GM18861 (cell line): Measurements from ENCODE around the gene YDJC.
"Not testable (repeated sequence)": the region's sequence is repeated elsewhere in the genome, so short reads cannot be mapped to it uniquely, and the experiment has no call there.

ENCODE experiments used
- ATAC-seq: cut with Tn5 transposase; IDR thresholded peaks from one replicate; pipeline ENCODE4 v1.9.1; 2021; ENCODE audit not compliant: unreplicated experiment

The YDJC gene

GRCh38 chr22:21652010-21652546 lies 22.3 kb upstream of the YDJC start:
- peak; percentile 73 for ATAC-seq

- peak; percentile 17 for ATAC-seq
These were observed 21.7 kb upstream of the YDJC start for GRCh38 chr22:21651521-21652009.

- ATAC-seq = no peak
These were observed 21.1 kb upstream of the YDJC start for GRCh38 chr22:21650823-21651520.

DNA sequence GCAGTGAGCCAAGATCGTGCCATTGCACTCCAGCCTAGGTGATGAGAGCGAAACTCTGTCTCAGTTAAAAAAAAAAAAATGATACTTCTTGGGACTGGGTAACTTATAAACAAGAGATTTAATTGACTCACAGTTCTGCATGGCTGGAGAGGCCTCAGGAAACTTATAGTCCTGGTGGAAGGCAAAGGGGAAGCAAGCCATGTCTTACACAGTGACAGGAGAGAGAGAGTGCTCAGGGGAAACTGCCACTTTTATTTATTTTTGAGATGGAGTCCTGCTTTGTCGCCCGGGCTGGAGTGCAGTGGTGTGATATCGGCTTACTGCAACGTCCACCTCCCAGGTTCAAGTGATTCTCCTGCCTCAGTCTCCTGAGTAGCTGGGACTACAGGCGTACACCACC lies 20.5 kb upstream of the YDJC start:
- no peak for ATAC-seq

DNA sequence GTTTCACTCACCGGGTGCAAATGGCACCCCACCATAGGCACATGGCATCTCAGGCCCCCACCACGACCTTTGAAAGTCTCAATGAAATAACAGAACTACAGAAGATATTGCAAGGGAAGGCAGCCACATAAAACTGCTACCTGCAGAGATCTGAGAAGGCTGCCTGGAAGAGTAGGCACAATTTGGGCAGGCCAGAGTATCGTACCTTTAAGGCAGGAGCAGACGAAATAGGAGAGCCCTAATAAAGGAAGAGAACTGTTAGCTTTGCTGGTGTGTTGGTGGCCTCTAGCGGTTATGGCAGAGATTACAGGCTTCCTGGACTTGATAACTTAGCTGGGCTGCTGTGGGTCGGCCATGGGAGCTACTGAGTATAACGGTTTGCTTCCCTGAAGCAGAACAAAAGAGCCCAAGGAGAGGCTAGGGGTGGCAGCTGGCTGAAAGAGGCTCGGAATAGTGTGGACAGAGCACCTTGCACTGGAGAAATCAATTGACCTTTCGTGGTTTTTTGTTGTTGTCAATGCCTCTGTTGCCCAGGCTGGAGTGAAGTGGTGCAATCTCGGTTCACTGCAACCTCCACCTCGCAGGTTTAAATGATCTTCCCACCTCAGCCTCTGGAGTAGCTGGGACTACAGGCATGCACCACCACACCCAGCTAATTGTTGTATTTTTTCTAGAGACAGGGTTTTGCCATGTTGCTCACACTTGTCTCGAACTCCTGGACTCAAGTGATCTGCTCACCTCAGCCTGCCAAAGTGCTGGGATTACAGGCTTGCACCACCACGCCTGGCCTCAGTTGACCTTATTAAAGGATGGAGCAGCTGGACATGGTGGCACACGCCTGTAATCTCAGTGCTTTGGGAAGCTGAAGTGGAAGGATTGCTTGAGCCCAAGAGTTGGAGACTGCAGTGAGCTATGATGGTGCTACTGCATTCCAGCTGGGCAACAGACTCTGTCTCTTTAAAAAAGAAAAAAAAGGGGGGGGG lies 17.1 kb upstream of the YDJC start:
- no peak for ATAC-seq

DNA sequence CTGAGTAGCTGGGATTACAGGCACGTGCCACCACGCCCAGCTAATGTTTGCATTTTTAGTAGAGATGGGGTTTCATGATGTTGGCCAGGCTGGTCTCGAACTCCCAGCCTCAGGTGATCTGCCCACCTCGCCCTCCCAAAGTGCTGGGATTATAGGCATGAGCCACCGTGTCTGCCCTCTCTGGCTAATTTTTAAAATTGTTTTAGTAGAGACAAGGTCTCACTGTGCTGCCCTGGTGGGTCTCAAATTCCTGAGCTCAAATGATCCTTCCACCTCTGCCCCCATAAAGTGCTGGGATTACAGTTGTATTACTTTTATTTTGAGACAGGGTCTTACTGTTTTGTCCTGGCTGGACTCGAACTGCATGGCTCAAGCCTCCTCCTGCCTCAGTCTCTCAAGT lies 15.7 kb upstream of the YDJC start:
- ATAC-seq = not testable (repeated sequence)

- no peak for ATAC-seq
These were observed 13.9 kb upstream of the YDJC start for GRCh38 chr22:21643533-21644357.

DNA sequence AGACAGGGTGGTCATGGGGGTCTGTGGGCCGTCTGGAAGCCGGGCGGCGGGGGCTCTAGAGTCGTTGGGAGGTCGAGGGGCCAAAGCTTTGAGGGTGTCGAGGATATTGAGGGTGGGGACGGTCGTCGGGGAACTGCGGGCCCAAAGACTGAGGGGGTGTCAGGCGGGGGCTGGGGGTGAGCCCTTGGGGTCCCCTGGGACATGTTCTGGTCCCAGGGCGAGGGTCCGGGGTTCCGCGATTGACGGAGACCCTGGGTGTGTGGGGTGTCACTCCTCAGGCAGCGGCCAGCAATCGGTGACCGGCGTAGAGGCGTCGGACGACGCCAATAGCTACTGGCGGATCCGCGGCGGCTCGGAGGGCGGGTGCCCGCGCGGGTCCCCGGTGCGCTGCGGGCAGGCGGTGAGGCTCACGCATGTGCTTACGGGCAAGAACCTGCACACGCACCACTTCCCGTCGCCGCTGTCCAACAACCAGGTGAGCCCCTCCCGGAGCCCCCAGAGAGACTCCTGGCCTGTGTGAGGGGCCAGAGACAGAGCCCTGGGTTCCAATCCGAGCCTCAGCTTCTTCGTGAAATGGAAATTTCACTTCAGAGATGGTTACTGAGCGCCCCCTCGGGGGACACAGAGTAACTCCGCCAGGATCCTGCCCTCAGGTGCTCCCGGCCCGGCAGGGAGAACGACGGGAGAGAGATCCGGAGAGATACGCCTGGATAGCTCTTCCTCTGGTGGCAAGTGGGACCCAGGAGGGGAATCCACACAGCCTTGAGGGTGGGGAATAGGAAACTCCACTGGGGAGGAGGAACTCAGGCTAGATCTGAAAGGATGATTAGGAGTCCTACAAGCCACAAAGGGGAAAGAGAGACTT lies 13.0 kb upstream of the YDJC start:
- ATAC-seq = no peak

GRCh38 chr22:21641789-21642583 lies 12.2 kb upstream of the YDJC start, which contains the start of gene SDF2L1:
Gene SDF2L1 (plus strand): TSS chr22:21642302. CDS start chr22:21642337, 35 bp downstream.
- ATAC-seq = peak; percentile 91

DNA sequence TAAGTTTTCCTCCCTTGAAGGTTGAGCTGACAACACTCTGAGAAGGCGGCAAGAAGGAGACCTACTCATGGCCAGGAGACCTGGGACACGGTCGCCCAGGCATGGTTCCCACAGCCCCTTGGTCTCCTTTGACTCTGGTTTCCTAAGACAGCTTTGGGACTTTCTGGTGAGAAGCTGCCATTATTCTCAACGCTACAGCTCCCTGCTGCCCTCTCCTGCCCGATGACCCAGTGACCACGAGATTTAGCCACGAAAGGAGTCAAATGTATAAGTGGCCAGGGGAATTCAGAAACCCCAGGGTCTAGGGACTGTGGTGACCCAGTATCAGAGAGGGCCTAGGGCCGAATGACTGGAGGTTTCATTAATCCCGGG lies 11.6 kb upstream of the YDJC start:
- ATAC-seq = no peak

- ATAC-seq = no peak
These were observed 11.0 kb upstream of the YDJC start for GRCh38 chr22:21640810-21641209.

GRCh38 chr22:21639359-21639758 lies 9.5 kb upstream of the YDJC start:
- ATAC-seq = no peak

DNA sequence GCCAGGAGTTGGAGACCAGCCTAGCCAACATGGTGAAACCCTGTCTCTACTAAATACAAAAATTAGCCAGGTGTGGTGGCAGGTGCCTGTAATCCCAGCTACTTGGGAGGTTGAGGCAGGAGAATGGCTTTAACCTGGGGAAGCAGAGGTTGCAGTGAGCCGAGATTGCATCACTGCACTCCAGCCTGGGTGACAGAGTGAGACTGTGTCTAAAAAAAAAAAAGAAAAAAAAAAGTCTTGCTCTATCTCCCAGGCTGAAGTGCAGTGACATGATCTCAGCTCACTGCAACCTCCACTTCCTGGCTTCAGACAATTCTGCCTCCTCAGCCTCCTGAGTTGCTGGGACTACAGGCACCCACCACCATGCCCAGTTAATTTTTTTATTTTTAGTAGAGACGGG lies 7.6 kb upstream of the YDJC start:
- not testable (repeated sequence) for ATAC-seq

DNA sequence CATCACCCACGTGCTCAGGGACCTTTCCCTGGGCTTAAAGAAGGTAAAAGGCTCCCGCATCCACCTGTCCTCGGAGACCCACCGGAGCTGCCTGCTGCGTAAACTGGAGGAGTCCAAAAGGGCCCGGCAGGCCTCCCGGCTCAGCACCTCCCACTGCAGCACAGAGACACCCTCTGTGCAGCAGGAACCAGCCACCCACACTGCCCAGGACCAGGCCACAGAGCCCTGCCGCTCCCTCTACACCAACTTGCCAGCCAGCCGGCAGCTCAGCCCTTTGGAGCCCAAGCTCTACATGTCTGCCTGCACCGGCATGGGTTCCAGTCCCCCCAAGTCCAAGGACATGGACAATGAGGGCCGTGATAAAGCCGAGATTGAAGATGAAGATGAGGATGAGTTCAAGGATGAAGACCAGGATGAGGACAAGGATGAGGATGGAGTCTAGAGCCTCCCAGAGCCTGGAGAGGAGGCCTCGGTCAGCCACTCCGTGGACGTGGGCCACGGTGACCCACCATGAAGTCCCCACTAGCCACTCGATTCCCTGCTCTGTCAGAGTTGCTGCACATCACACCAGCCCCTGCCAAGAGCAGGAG lies 6.9 kb upstream of the YDJC start:
- no peak for ATAC-seq

GRCh38 chr22:21635771-21636510 lies 6.1 kb upstream of the YDJC start:
- no peak for ATAC-seq

DNA sequence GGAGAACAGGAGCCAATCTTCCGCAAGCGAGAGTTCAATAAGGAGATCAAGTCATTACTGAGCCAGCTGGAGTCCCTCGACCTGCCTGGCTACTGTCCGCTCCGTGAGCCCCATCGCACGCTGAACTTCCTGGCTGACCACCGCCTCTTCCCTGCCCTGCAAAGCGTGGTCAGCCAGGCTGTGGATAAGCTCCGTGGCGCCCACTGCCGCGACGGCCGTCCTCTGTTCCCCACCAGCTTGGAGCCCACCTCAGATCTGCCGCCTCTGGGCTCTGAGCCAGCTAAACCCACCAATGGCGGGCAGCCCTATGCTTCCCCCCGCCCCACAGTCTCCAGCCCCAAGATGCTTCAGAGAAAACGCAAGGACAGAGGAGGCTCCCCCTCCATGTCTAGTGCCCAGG lies 5.0 kb upstream of the YDJC start:
- ATAC-seq = no peak

GRCh38 chr22:21634081-21634480 lies 4.3 kb upstream of the YDJC start:
- ATAC-seq = no peak

GRCh38 chr22:21633481-21633880 lies 3.7 kb upstream of the YDJC start:
- ATAC-seq = no peak
